Measurements from ENCODE around the gene KIF12.

KIF12 gene

GRCh38 chr9:114124138-114124537 is 25.0 kb upstream of the KIF12 start:
- Histone ChIP-seq H3K9me3 (ENCODE audit: severe bottlenecking) (no peaks in the 10 kb centered on the region), H3K4me3 (ENCODE audit: severe bottlenecking) (no peak overlapping the region), H3K4me1 (ENCODE audit: insufficient read depth, poor library complexity, severe bottlenecking) (no peaks in the 10 kb centered on the region), H3K36me3 (ENCODE audit: low read depth) (no peaks in the 10 kb centered on the region), H3K27ac (ENCODE audit: poor library complexity, severe bottlenecking) (no peak overlapping the region), H3K27me3 (ENCODE audit: insufficient read depth, poor library complexity, severe bottlenecking) (peaks cover 1% of the 10 kb centered on the region)
- ATAC-seq (ENCODE audit: low read depth) (no peak), DNase-seq (ENCODE audit: low spot score) (no peak)
- no peak for TF ChIP-seq CTCF (IDR thresholded peaks at IDR 0.05; ENCODE audit: poor library complexity, severe bottlenecking)

GRCh38 chr9:114123031-114123977 is 24.2 kb upstream of the KIF12 start:
- Histone ChIP-seq H3K4me1 (ENCODE audit: insufficient read depth, poor library complexity, severe bottlenecking) (no peaks in the 10 kb centered on the region), H3K27ac (ENCODE audit: poor library complexity, severe bottlenecking) (no peak overlapping the region), H3K4me3 (ENCODE audit: severe bottlenecking) (no peak overlapping the region), H3K36me3 (ENCODE audit: low read depth) (no peaks in the 10 kb centered on the region), H3K9me3 (ENCODE audit: severe bottlenecking) (no peaks in the 10 kb centered on the region), H3K27me3 (ENCODE audit: insufficient read depth, poor library complexity, severe bottlenecking) (peaks cover 8% of the 10 kb centered on the region)
- ATAC-seq (ENCODE audit: low read depth): no peak
- no peak for TF ChIP-seq CTCF (IDR thresholded peaks at IDR 0.05; ENCODE audit: poor library complexity, severe bottlenecking)
- DNase-seq (ENCODE audit: low spot score): no peak

- Histone ChIP-seq H3K4me3 (ENCODE audit: severe bottlenecking) (no peak overlapping the region), H3K27ac (ENCODE audit: poor library complexity, severe bottlenecking) (no peak overlapping the region), H3K36me3 (ENCODE audit: low read depth) (no peaks in the 10 kb centered on the region), H3K9me3 (ENCODE audit: severe bottlenecking) (no peaks in the 10 kb centered on the region), H3K27me3 (ENCODE audit: insufficient read depth, poor library complexity, severe bottlenecking) (peaks cover 11% of the 10 kb centered on the region), H3K4me1 (ENCODE audit: insufficient read depth, poor library complexity, severe bottlenecking) (no peaks in the 10 kb centered on the region)
- DNase-seq (ENCODE audit: low spot score): no peak
- no peak for TF ChIP-seq CTCF (IDR thresholded peaks at IDR 0.05; ENCODE audit: poor library complexity, severe bottlenecking)
- ATAC-seq (ENCODE audit: low read depth): no peak
Observed at GRCh38 chr9:114122136-114123027, 23.3 kb upstream of the KIF12 start.

GRCh38 chr9:114121227-114122135 is 22.4 kb upstream of the KIF12 start:
- ATAC-seq (ENCODE audit: low read depth): no peak
- Histone ChIP-seq H3K4me1 (ENCODE audit: insufficient read depth, poor library complexity, severe bottlenecking) (no peaks in the 10 kb centered on the region), H3K9me3 (ENCODE audit: severe bottlenecking) (no peaks in the 10 kb centered on the region), H3K27ac (ENCODE audit: poor library complexity, severe bottlenecking) (no peak overlapping the region), H3K27me3 (ENCODE audit: insufficient read depth, poor library complexity, severe bottlenecking) (peaks cover 11% of the 10 kb centered on the region), H3K36me3 (ENCODE audit: low read depth) (no peaks in the 10 kb centered on the region), H3K4me3 (ENCODE audit: severe bottlenecking) (no peak overlapping the region)
- TF ChIP-seq CTCF (IDR thresholded peaks at IDR 0.05; ENCODE audit: poor library complexity, severe bottlenecking): no peak
- no peak for DNase-seq (ENCODE audit: low spot score)

All from RWPE2 (cell line).